SK-N-SH (cell line): ENCODE measurements around the gene HUS1B. TPM values are rescaled to one million over a fixed set of nuclear protein-coding genes. Genes with fewer than 3 reads are reported as not detected.

ENCODE experiments used
- CTCF ChIA-PET: fragments of 300-600, 350-600 bp; formaldehyde crosslinking; extraction: SDS; loops from one replicate; lab custom pipeline; 2021; lab: Yijun Ruan, JAX
- POLR2A ChIA-PET: fragments of 350-600 bp; sonication (Branson Sonifier 250); formaldehyde crosslinking; extraction: SDS; loops from one replicate; lab custom pipeline; 2020; ENCODE audit warnings: antibody characterized with exemption, inconsistent platforms; lab: Yijun Ruan, JAX
- DNase-seq: peaks from one replicate; pipeline ENCODE4 v3.0.0; 2012
- H2AFZ ChIP-seq: fragments of 200-600 bp; sonication (generic); 2 replicates; pipeline ENCODE4 v1.8.1; 2016; ENCODE audit warnings: antibody characterized with exemption, mild to moderate bottlenecking, low read depth
- H3F3A ChIP-seq: fragments of 200-600 bp; sonication (generic); replicated peaks from 2 replicates; pipeline ENCODE3; 2016; ENCODE audit warnings: antibody characterized with exemption, mild to moderate bottlenecking; ENCODE audit not compliant: insufficient read depth
- H3K27ac ChIP-seq, 2 experiments: fragments of 200-500 bp in 1 of 2; fragments of 200-600 bp in 1 of 2; sonication (Bioruptor generic) in 1 of 2; sonication (generic), shearing (Covaris generic) in 1 of 2; 2 replicates each; pipeline versions ENCODE4 v1.5.1 to v1.6.1; 2014 to 2016; ENCODE audit warnings: low read depth in 2 of 2, inconsistent platforms in 1 of 2, low read length in 1 of 2, mild to moderate bottlenecking in 1 of 2, mixed read lengths in 1 of 2
- H3K27me3 ChIP-seq: fragments of 200-600 bp; sonication (generic), shearing (Covaris generic); 2 replicates; pipeline ENCODE4 v1.6.1; 2016; ENCODE audit warnings: mixed run types; ENCODE audit not compliant: insufficient read depth
- H3K36me3 ChIP-seq, 2 experiments: fragments of 200-500 bp in 1 of 2; fragments of 200-600 bp in 1 of 2; sonication (Bioruptor generic) in 1 of 2; sonication (generic) in 1 of 2; replicated peaks in 1 of 2; 2 replicates each; pipeline versions ENCODE3 to v1.5.1; 2014 to 2016; ENCODE audit warnings: low read length in 1 of 2, mild to moderate bottlenecking in 1 of 2; ENCODE audit not compliant: insufficient read depth in 2 of 2, control insufficient read depth in 1 of 2
- H3K4me1 ChIP-seq, 2 experiments: fragments of 200-500 bp in 1 of 2; fragments of 200-600 bp in 1 of 2; sonication (Bioruptor generic) in 1 of 2; sonication (generic), shearing (Covaris generic) in 1 of 2; 2 replicates each; pipeline versions ENCODE4 v1.5.1 to v1.6.1; 2014 to 2016; ENCODE audit warnings: low read depth in 1 of 2, low read length in 1 of 2, mixed run types in 1 of 2; ENCODE audit not compliant: insufficient read depth in 2 of 2, control insufficient read depth in 1 of 2
- H3K4me2 ChIP-seq: fragments of 200-600 bp; sonication (generic), shearing (Covaris generic); 2 replicates; pipeline ENCODE4 v1.6.1; 2017; ENCODE audit warnings: mixed run types
- H3K4me3 ChIP-seq, 2 experiments: fragments of 200-500 bp in 1 of 2; fragments of 200-600 bp in 1 of 2; sonication (Bioruptor generic) in 1 of 2; sonication (generic), shearing (Covaris generic) in 1 of 2; 2 replicates each; pipeline versions ENCODE4 v1.5.1 to v1.8.1; 2014 to 2016; ENCODE audit warnings: low read depth in 2 of 2, inconsistent platforms in 1 of 2, low read length in 1 of 2, mild to moderate bottlenecking in 1 of 2, mixed read lengths in 1 of 2, moderate library complexity in 1 of 2
- H3K79me2 ChIP-seq: fragments of 200-600 bp; sonication (generic); 2 replicates; pipeline ENCODE4 v1.8.1; 2017; ENCODE audit warnings: mild to moderate bottlenecking; ENCODE audit not compliant: insufficient read depth
- H3K9ac ChIP-seq: fragments of 200-600 bp; sonication (generic); 2 replicates; pipeline ENCODE4 v1.6.1; 2017; ENCODE audit warnings: mixed run types
- H3K9me2 ChIP-seq: fragments of 200-600 bp; sonication (generic); 2 replicates; pipeline ENCODE4 v1.6.1; 2017; ENCODE audit warnings: mixed run types
- H3K9me3 ChIP-seq: fragments of 200-600 bp; sonication (generic); 2 replicates; pipeline ENCODE4 v1.6.1; 2017; ENCODE audit warnings: mixed run types, mild to moderate bottlenecking, moderate library complexity
- H4K20me1 ChIP-seq: fragments of 200-600 bp; sonication (generic); 2 replicates; pipeline ENCODE4 v1.6.1; 2017; ENCODE audit warnings: mild to moderate bottlenecking, mixed run types; ENCODE audit not compliant: insufficient read depth
- CHD2 ChIP-seq: fragments of 150-350 bp; IDR thresholded peaks from 2 replicates; pipeline ENCODE4 v1.6.1; 2018; ENCODE audit warnings: low read length; ENCODE audit not compliant: partially characterized antibody
- ELF1 ChIP-seq: IDR thresholded peaks from 2 replicates; pipeline ENCODE4 v1.4.0; 2012
- EP300 ChIP-seq, 2 experiments: IDR thresholded peaks; 2 replicates each; pipeline versions ENCODE4 v1.4.0 to v1.6.1; 2012; ENCODE audit warnings: borderline replicate concordance in 1 of 2, low read depth in 1 of 2, low read length in 1 of 2
- JUND ChIP-seq: IDR thresholded peaks from 2 replicates; pipeline ENCODE4 v1.4.0; 2012
- MXI1 ChIP-seq: IDR thresholded peaks from 2 replicates; pipeline ENCODE4 v1.6.1; 2012; ENCODE audit warnings: mild to moderate bottlenecking, low read depth, low read length, improper control_type of control experiment
- NRF1 ChIP-seq: IDR thresholded peaks from 2 replicates; pipeline ENCODE4 v1.6.1; 2012; ENCODE audit warnings: low read depth, mild to moderate bottlenecking, low read length
- POLR2AphosphoS5 ChIP-seq: IDR thresholded peaks from 2 replicates; pipeline ENCODE4 v1.6.1; 2012; ENCODE audit warnings: low read depth, low read length
- RFX5 ChIP-seq: IDR thresholded peaks from 2 replicates; pipeline ENCODE4 v1.6.1; 2012; ENCODE audit warnings: mild to moderate bottlenecking, improper control_type of control experiment, low read length
- SIN3A ChIP-seq: IDR thresholded peaks from 2 replicates; pipeline ENCODE4 v1.6.1; 2012; ENCODE audit warnings: low read depth, mild to moderate bottlenecking, low read length, moderate library complexity, borderline replicate concordance
- TAF1 ChIP-seq: IDR thresholded peaks from 2 replicates; pipeline ENCODE4 v1.6.1; 2012; ENCODE audit warnings: low read depth, mild to moderate bottlenecking, low read length, moderate library complexity, borderline replicate concordance
- WGBS: methylation state at CpG from one replicate; pipeline ENCODE4 v1.1.6; 2017; ENCODE audit warnings: low lambda C conversion rate; 5-methylcytosine and 5-hydroxymethylcytosine counted together
- polyA plus RNA-seq, 3 experiments: library from polyadenylated mRNA; depleted of rRNA; stranded (reverse); fragments of >200 nt; gene quantifications; 2 replicates each; pipeline ENCODE4 v1.2.3, GENCODE V29; 2012
- TF ChIP-seq, protein P1 (sequence below): IDR thresholded peaks from 2 replicates; pipeline ENCODE4 v1.6.1; 2012; ENCODE audit warnings: mild to moderate bottlenecking, low read depth, low read length, moderate library complexity
- TF ChIP-seq, protein P2 (sequence below): fragments of 200-600 bp; sonication (generic); IDR thresholded peaks from 2 replicates; pipeline ENCODE4 v1.6.1; 2017; ENCODE audit warnings: antibody characterized with exemption, mild to moderate bottlenecking, moderate library complexity
- TF ChIP-seq, protein P3 (sequence below): IDR thresholded peaks from 2 replicates; pipeline ENCODE4 v1.4.0; 2012; ENCODE audit warnings: low read depth, borderline replicate concordance

Gene HUS1B
- polyA plus RNA-seq, 1 of the 3 experiments (the other 2 are of a cell fraction) = 0.30 TPM

GRCh38 chr6:692858-693722, 36.2 kb upstream of the HUS1B start, which contains the start of gene EXOC2 (continued):
- TF ChIP-seq, protein P1, sequence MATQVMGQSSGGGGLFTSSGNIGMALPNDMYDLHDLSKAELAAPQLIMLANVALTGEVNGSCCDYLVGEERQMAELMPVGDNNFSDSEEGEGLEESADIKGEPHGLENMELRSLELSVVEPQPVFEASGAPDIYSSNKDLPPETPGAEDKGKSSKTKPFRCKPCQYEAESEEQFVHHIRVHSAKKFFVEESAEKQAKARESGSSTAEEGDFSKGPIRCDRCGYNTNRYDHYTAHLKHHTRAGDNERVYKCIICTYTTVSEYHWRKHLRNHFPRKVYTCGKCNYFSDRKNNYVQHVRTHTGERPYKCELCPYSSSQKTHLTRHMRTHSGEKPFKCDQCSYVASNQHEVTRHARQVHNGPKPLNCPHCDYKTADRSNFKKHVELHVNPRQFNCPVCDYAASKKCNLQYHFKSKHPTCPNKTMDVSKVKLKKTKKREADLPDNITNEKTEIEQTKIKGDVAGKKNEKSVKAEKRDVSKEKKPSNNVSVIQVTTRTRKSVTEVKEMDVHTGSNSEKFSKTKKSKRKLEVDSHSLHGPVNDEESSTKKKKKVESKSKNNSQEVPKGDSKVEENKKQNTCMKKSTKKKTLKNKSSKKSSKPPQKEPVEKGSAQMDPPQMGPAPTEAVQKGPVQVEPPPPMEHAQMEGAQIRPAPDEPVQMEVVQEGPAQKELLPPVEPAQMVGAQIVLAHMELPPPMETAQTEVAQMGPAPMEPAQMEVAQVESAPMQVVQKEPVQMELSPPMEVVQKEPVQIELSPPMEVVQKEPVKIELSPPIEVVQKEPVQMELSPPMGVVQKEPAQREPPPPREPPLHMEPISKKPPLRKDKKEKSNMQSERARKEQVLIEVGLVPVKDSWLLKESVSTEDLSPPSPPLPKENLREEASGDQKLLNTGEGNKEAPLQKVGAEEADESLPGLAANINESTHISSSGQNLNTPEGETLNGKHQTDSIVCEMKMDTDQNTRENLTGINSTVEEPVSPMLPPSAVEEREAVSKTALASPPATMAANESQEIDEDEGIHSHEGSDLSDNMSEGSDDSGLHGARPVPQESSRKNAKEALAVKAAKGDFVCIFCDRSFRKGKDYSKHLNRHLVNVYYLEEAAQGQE = 0 out of 2 replicates have a peak, but pooled peaks have one; percentile 49
- TF ChIP-seq CHD2 (peak; percentile 76), ELF1 (peak; percentile 94), JUND (no peak), SIN3A (peak; percentile 84; the same call in 1 of the 2 replicates), POLR2AphosphoS5 (peak; percentile 79), RFX5 (no peak)
- TF ChIP-seq, protein P2, sequence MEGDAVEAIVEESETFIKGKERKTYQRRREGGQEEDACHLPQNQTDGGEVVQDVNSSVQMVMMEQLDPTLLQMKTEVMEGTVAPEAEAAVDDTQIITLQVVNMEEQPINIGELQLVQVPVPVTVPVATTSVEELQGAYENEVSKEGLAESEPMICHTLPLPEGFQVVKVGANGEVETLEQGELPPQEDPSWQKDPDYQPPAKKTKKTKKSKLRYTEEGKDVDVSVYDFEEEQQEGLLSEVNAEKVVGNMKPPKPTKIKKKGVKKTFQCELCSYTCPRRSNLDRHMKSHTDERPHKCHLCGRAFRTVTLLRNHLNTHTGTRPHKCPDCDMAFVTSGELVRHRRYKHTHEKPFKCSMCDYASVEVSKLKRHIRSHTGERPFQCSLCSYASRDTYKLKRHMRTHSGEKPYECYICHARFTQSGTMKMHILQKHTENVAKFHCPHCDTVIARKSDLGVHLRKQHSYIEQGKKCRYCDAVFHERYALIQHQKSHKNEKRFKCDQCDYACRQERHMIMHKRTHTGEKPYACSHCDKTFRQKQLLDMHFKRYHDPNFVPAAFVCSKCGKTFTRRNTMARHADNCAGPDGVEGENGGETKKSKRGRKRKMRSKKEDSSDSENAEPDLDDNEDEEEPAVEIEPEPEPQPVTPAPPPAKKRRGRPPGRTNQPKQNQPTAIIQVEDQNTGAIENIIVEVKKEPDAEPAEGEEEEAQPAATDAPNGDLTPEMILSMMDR = peak; percentile 17; the same call in 1 of the 2 replicates
- TF ChIP-seq, protein P3, sequence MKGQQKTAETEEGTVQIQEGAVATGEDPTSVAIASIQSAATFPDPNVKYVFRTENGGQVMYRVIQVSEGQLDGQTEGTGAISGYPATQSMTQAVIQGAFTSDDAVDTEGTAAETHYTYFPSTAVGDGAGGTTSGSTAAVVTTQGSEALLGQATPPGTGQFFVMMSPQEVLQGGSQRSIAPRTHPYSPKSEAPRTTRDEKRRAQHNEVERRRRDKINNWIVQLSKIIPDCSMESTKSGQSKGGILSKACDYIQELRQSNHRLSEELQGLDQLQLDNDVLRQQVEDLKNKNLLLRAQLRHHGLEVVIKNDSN = no peak

GRCh38 chr6:692356-692851, 35.5 kb upstream of the HUS1B start:
- Histone ChIP-seq H3K4me3 (peak overlapping the region; percentile 90 to 93), H3K27me3 (no peaks in the 10 kb centered on the region), H3K9ac (peak overlapping the region; percentile 68), H3K9me2 (no peaks in the 10 kb centered on the region), H3K9me3 (no peaks in the 10 kb centered on the region), H3F3A (no peaks in the 10 kb centered on the region), H3K36me3 (peaks cover 3 to 11% of the 10 kb centered on the region in 2 experiments), H3K4me2 (peak overlapping the region; percentile 99), H4K20me1 (peaks cover 7% of the 10 kb centered on the region; the same call in 1 of the 2 replicates), H3K27ac (peak overlapping the region; percentile 52 to 81; a peak in 2 of 4 replicates), H3K4me1 (peaks cover 6 to 8% of the 10 kb centered on the region in 2 experiments; a peak in 3 of 4 replicates), H2AFZ (peak overlapping the region; percentile 100), H3K79me2 (peaks cover 42% of the 10 kb centered on the region)
- WGBS = 71% methylated on average over 1 of the region's 45 CpGs
- POLR2A ChIA-PET = no interaction called here
- peak; percentile 72 for DNase-seq
- CTCF ChIA-PET = interaction anchor here (0.9 to 1.7 kb wide), 2 partner anchors 9 to 30 kb away, joined by 3 to 6 read pairs; no protein-coding TSS in a partner anchor
- TF ChIP-seq, protein P2 = no peak
- TF ChIP-seq NRF1 (peak; percentile 62), POLR2AphosphoS5 (no peak), TAF1 (no peak), EP300 (IDR thresholded peaks at IDR 0.05; ENCODE audit: borderline replicate concordance in 1 of 2, low read depth in 1 of 2, low read length in 1 of 2) (no peak), MXI1 (peak; percentile 23)
